ENCODE measurements around the gene KCTD17.

Gene KCTD17

GRCh38 chr22:37046589-37046988, 5.0 kb upstream of the KCTD17 start:
- no peak for DNase-seq (ENCODE audit: low spot score)
- in situ Hi-C loops (cut with MboI; ENCODE audit: low sequenced_read_pairs, unreplicated experiment), result no loop called here

GRCh38 chr22:37047006-37047405, 4.5 kb upstream of the KCTD17 start:
- in situ Hi-C loops (cut with MboI; ENCODE audit: low sequenced_read_pairs, unreplicated experiment), result no loop called here

More at GRCh38 chr22:37046589-37046988, 5.0 kb upstream of the KCTD17 start:
- TF ChIP-seq CTCF (IDR thresholded peaks at IDR 0.05; ENCODE audit: borderline replicate concordance, control extremely low read depth, extremely low read depth, insufficient read depth, missing control alignments), result no peak

GRCh38 chr22:37048133-37048532, 3.4 kb upstream of the KCTD17 start:
- TF ChIP-seq CTCF (IDR thresholded peaks at IDR 0.05; ENCODE audit: borderline replicate concordance, control extremely low read depth, extremely low read depth, insufficient read depth, missing control alignments), result no peak
- in situ Hi-C loops (cut with MboI; ENCODE audit: low sequenced_read_pairs, unreplicated experiment), result no loop called here

More at GRCh38 chr22:37047006-37047405, 4.5 kb upstream of the KCTD17 start:
- DNase-seq (ENCODE audit: low spot score), result no peak
- TF ChIP-seq CTCF (IDR thresholded peaks at IDR 0.05; ENCODE audit: borderline replicate concordance, control extremely low read depth, extremely low read depth, insufficient read depth, missing control alignments), result no peak

GRCh38 chr22:37049224-37049623, 2.3 kb upstream of the KCTD17 start:
- no peak for TF ChIP-seq CTCF (IDR thresholded peaks at IDR 0.05; ENCODE audit: borderline replicate concordance, control extremely low read depth, extremely low read depth, insufficient read depth, missing control alignments)
- DNase-seq (ENCODE audit: low spot score), result no peak
- in situ Hi-C loops (cut with MboI; ENCODE audit: low sequenced_read_pairs, unreplicated experiment), result no loop called here

More at GRCh38 chr22:37048133-37048532, 3.4 kb upstream of the KCTD17 start:
- DNase-seq (ENCODE audit: low spot score), result no peak

- no peak for TF ChIP-seq CTCF (IDR thresholded peaks at IDR 0.05; ENCODE audit: borderline replicate concordance, control extremely low read depth, extremely low read depth, insufficient read depth, missing control alignments)
- in situ Hi-C loops (cut with MboI; ENCODE audit: low sequenced_read_pairs, unreplicated experiment), result no loop called here
- DNase-seq (ENCODE audit: low spot score), result no peak
Measured at GRCh38 chr22:37050913-37051312, 629 bp upstream of the KCTD17 start.

GRCh38 chr22:37052386-37053309, 1.1 kb downstream of the KCTD17 start:
- no peak for TF ChIP-seq CTCF (IDR thresholded peaks at IDR 0.05; ENCODE audit: borderline replicate concordance, control extremely low read depth, extremely low read depth, insufficient read depth, missing control alignments)
- in situ Hi-C loops (cut with MboI; ENCODE audit: low sequenced_read_pairs, unreplicated experiment), result no loop called here
- DNase-seq (ENCODE audit: low spot score), result no peak
